Glutamatergic neuron (in vitro differentiated cells): ENCODE measurements around the gene MAP2K2. TPM values are rescaled to one million over a fixed set of nuclear protein-coding genes. Genes with fewer than 3 reads are reported as not detected.

Source experiments
- DNase-seq: peaks from one replicate; pipeline ENCODE4 v3.0.0; 2022
- H3K27ac Mint-ChIP-seq: one replicate; pipeline ENCODE4 v1.8.0; 2020; ENCODE audit warnings: mild to moderate bottlenecking, mixed read lengths, inconsistent platforms; ENCODE audit not compliant: unreplicated experiment
- H3K27me3 Mint-ChIP-seq: one replicate; pipeline ENCODE4 v1.8.0; 2020; ENCODE audit warnings: mild to moderate bottlenecking, moderate library complexity, mixed read lengths, inconsistent platforms; ENCODE audit not compliant: unreplicated experiment
- H3K36me3 Mint-ChIP-seq: one replicate; pipeline ENCODE4 v1.8.0; 2020; ENCODE audit warnings: mild to moderate bottlenecking, mixed read lengths, inconsistent platforms; ENCODE audit not compliant: unreplicated experiment
- H3K4me1 Mint-ChIP-seq: one replicate; pipeline ENCODE4 v1.8.0; 2020; ENCODE audit warnings: mild to moderate bottlenecking, low read depth, mixed read lengths, inconsistent platforms; ENCODE audit not compliant: unreplicated experiment
- H3K4me3 Mint-ChIP-seq: one replicate; pipeline ENCODE4 v1.8.0; 2020; ENCODE audit warnings: mild to moderate bottlenecking, mixed read lengths, inconsistent platforms; ENCODE audit not compliant: unreplicated experiment
- H3K9me3 Mint-ChIP-seq: one replicate; pipeline ENCODE4 v1.8.0; 2020; ENCODE audit warnings: mild to moderate bottlenecking, moderate library complexity, mixed read lengths, inconsistent platforms; ENCODE audit not compliant: unreplicated experiment
- long read RNA-seq: library from polyadenylated mRNA; unstranded; transcript quantifications from one replicate; pipeline ENCODE4 v2.0.0, GENCODE V29; 2020; ENCODE audit not compliant: unreplicated experiment
- total RNA-seq: library from RNA; stranded (reverse); fragmentation: NEBNext Ultra II Directional; extraction: Animal tissue kit (Norgen Biotek cat#: 25700); gene quantifications from one replicate; pipeline ENCODE4 v1.2.1, GENCODE V29; 2021; ENCODE audit not compliant: unreplicated experiment
- TF ChIP-seq, protein P1 (sequence below): fragments of 200-600 bp; sonication (generic); IDR thresholded peaks from one replicate; pipeline ENCODE4 v1.5.0; 2021; ENCODE audit not compliant: partially characterized antibody, unreplicated experiment

The MAP2K2 gene
- 148 TPM for total RNA-seq
- long read RNA-seq, transcript MAP2K2-201 (11 exons, 1,734 nt) = major isoform, 13 of 19 reads
- long read RNA-seq, partial matches to known transcripts = 5 of 19 reads
- long read RNA-seq, other reads (novel, unspliced or antisense) = 1 of 19 reads

DNA sequence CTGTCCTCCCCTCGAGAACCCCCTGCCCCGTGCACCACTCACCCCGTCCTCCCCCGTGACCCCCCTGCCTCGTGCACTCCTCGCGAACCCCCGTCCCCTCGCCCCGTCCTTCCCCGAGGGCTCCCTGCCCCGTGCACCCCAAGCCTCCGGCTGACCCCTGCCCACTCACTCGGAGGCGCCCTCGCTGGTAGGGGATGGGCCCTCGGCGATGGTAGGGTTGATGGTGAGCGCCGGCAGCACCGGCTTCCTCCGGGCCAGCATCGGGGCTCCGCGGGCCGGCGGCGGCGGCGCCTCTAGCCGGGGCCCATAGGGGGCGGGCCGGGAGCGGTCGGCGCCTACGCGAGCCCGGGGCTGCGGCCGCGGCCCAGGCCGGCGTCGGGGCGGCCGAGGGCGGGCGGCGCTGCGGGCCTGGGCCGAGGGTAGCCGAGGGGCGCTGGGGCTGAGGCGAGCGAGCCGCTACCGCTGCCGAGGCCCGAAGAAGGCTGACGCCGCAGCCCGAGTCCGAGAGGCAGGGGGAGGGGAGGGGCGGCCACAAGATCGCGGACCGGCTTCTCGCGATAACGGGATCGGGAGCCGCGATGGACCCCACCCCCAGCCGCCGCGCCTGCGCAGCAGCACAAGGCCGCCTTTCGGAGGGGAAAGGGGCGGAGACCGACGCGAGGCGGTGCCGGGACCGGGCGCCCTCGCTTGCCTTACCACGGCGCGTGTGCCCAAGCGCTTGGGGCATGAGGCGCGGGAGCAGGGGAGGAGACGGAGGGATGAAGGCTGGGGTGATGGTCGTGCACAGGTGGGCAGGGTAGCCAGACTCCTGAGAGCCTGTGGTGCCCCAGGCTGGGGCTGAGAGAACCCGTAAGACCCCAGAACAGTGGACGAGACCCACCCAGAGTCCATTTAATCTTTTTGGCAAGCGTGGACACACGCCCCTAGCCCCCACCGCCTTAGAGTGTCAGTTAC lies at the start of gene MAP2K2:
Gene MAP2K2 (minus strand): TSS at position 508 of the 954 bp plus-strand sequence. CDS start 247 bp downstream, at position 261.
- Mint-ChIP-seq H3K36me3 (no peaks in the 10 kb centered on the region), H3K4me3 (peak within 1 kb of the TSS; percentile 94), H3K4me1 (peaks cover 4% of the 10 kb centered on the region), H3K27ac (peak within 1 kb of the TSS; percentile 94), H3K27me3 (no peaks in the 10 kb centered on the region), H3K9me3 (peaks cover 3% of the 10 kb centered on the region)
- TF ChIP-seq, protein P1, sequence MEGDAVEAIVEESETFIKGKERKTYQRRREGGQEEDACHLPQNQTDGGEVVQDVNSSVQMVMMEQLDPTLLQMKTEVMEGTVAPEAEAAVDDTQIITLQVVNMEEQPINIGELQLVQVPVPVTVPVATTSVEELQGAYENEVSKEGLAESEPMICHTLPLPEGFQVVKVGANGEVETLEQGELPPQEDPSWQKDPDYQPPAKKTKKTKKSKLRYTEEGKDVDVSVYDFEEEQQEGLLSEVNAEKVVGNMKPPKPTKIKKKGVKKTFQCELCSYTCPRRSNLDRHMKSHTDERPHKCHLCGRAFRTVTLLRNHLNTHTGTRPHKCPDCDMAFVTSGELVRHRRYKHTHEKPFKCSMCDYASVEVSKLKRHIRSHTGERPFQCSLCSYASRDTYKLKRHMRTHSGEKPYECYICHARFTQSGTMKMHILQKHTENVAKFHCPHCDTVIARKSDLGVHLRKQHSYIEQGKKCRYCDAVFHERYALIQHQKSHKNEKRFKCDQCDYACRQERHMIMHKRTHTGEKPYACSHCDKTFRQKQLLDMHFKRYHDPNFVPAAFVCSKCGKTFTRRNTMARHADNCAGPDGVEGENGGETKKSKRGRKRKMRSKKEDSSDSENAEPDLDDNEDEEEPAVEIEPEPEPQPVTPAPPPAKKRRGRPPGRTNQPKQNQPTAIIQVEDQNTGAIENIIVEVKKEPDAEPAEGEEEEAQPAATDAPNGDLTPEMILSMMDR = no peak
- DNase-seq = peak; percentile 98

DNA sequence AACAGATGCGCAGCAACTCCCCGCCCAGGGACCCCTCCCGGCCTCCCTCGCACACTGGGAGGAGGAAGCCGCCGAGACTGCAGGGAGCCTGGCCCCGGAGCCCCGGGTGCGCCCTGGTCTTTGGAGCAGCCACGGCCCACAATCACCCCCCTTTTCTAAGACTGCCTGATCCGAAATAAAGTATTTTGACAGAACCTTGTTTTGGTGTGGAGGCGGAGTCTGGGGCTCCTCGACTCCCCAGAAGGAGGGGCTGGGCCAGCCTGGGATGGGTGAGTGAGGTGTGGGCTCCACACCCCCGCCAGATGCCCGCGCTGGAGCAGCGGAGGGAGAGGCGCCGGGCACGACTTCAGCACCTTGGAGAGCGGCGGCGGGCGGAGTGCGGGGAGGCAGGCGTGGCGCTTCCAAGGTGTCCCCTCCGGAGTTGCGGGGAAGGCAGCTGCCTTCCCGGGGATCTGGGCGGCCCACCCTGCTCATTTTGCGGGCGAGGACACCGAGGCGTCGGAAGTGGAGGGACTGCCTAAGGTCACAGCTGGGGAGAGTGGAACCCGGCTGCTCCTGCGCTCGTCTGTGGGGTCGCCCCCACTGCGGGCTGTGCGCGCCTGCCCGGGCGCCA lies 49.0 kb upstream of the MAP2K2 start:
- H3K27ac Mint-ChIP-seq = peak overlapping the region; percentile 91
- TF ChIP-seq, protein P1 = no peak
- H3K4me3 Mint-ChIP-seq = peak overlapping the region; percentile 92

DNA sequence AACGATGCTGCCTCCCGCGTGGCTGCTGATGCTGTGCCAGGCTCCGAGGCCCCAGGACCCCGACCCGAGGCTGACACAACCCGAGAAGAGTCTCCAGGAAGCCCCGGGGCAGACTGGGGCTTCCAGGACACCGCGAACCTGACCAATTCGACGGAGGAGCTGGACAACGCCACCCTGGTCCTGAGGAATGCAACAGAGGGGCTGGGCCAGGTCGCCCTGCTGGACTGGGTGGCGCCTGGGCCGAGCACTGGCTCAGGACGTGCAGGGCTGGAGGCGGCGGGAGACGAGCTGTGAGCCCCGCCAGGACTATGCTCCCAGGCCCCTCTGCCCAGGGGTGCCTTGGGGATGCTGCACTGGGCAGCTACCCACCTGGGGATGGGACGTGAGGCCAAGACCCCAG lies 47.8 kb upstream of the MAP2K2 start:
- TF ChIP-seq, protein P1 = no peak
- H3K27me3 Mint-ChIP-seq = peaks cover 10% of the 10 kb centered on the region
- peak overlapping the region; percentile 92 for H3K4me3 Mint-ChIP-seq
- peak overlapping the region; percentile 77 for H3K27ac Mint-ChIP-seq
- H3K36me3 Mint-ChIP-seq = no peaks in the 10 kb centered on the region
- H3K9me3 Mint-ChIP-seq = peaks cover 10% of the 10 kb centered on the region
- H3K4me1 Mint-ChIP-seq = peaks cover 14% of the 10 kb centered on the region
- DNase-seq = no peak

More for the DNA sequence above, 49.0 kb upstream of the MAP2K2 start:
- Mint-ChIP-seq H3K9me3 (peaks cover 10% of the 10 kb centered on the region), H3K4me1 (peaks cover 14% of the 10 kb centered on the region), H3K27me3 (peaks cover 12% of the 10 kb centered on the region), H3K36me3 (no peaks in the 10 kb centered on the region)
- DNase-seq = peak; percentile 72

DNA sequence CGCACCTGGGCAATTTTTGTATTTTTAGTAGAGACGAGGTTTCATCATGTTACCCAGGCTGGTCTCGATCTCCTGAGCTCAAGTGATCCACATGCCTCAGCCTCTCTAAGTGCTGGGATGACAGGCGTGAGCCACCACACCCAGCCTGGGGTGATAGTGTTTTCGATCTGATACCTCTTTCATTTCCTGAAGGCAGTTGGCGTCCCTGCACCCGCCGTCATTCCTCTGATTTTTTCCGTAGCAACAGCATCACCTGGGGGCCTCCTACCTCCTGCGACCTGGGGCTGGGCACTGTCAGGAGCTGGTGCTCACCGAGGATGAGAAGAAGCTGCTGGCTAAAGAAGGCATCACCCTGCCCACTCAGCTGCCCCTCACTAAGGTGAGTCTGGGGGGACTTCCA lies 40.3 kb upstream of the MAP2K2 start:
- H3K36me3 Mint-ChIP-seq = no peaks in the 10 kb centered on the region
- H3K4me1 Mint-ChIP-seq = no peaks in the 10 kb centered on the region
- TF ChIP-seq, protein P1 = no peak
- no peak overlapping the region for H3K4me3 Mint-ChIP-seq
- H3K27ac Mint-ChIP-seq = no peak overlapping the region
- no peaks in the 10 kb centered on the region for H3K9me3 Mint-ChIP-seq
- no peak for DNase-seq
- peaks cover 8% of the 10 kb centered on the region for H3K27me3 Mint-ChIP-seq
